HFFc6 (cell line): Measurements from ENCODE around the gene FGF14. TPM values are rescaled to one million over a fixed set of nuclear protein-coding genes. Genes with fewer than 3 reads are reported as not detected.

Experiments
- DNase-seq: peaks from one replicate; pipeline ENCODE4 v3.0.0-alpha.2; 2018
- H3K27ac Mint-ChIP-seq: 2 replicates; pipeline ENCODE4 v1.8.0; 2020; ENCODE audit warnings: mild to moderate bottlenecking, mixed read lengths
- H3K27me3 Mint-ChIP-seq: 2 replicates; pipeline ENCODE4 v1.8.0; 2021; ENCODE audit warnings: mild to moderate bottlenecking, moderate library complexity, mixed read lengths; ENCODE audit not compliant: insufficient read depth
- H3K36me3 Mint-ChIP-seq: 2 replicates; pipeline ENCODE4 v1.8.0; 2021; ENCODE audit warnings: low read depth, mixed read lengths
- H3K4me1 Mint-ChIP-seq: 2 replicates; pipeline ENCODE4 v1.8.0; 2020; ENCODE audit warnings: low read depth, mixed read lengths
- H3K4me3 Mint-ChIP-seq: 2 replicates; pipeline ENCODE4 v1.8.0; 2020; ENCODE audit warnings: mild to moderate bottlenecking, moderate library complexity, mixed read lengths
- H3K9me3 Mint-ChIP-seq: 2 replicates; pipeline ENCODE4 v1.8.0; 2020; ENCODE audit warnings: mild to moderate bottlenecking, mixed read lengths
- total RNA-seq, 6 experiments: library from RNA; stranded (reverse); fragmentation: NEBNext Ultra II Directional; extraction: Animal tissue kit (Norgen Biotek cat#: 25700); gene quantifications; 2 replicates in 1 of 6; 3 replicates in 5 of 6; pipeline ENCODE4 v1.2.3, GENCODE V29; 2021
- TF ChIP-seq, protein P1 (sequence below): fragments of 200-600 bp; sonication (generic); IDR thresholded peaks from 2 replicates; pipeline ENCODE4 v1.5.0; 2021; ENCODE audit warnings: antibody characterized with exemption, mild to moderate bottlenecking

The FGF14 gene
- total RNA-seq, 6 experiments from 2014 or later, result 0.02 to 0.03 TPM; not detected in 4

DNA sequence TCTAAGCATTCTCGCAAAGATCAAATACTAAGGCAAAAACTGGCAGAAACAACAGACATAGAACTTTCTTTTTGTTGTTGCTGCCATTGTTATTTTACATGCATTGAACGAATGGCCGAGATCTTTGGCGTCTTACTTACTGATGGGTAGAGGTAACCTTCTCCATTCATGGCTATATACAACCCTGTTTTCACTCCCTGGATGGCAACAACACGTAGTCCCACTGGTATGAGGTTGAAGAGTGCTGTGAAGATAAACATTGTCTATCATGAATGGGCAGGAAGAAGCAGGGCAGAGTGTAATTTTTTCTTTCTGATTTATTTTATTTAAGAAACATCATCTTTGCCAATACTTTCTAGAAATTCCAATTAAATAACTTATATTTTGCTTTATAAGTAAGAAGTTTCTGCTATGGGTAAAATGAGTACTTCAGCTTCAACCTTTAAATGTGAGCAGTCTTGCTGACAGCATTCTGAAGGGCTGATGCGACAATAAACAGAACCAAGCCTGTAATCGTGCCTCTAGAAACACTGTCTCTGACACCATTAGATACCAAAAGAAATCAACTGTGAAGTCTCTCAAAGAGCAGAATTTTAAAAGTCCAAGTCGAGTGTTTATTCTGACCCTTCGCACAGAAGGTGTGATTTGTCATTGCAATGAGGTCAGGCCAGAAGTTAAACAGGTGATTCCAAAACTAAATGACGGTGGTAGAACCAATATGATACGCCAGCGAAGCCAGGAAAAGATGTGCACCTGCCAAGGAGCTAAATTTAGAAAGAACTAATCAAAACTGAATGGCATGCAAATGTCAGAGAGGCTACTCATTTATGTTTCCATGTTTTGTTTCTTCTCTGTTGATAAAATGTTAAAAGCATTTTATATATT lies 533.0 kb downstream of the FGF14 start:
- H3K4me1 Mint-ChIP-seq, result no peaks in the 10 kb centered on the region
- no peak for DNase-seq
- H3K36me3 Mint-ChIP-seq, result no peaks in the 10 kb centered on the region
- no peak overlapping the region for H3K27ac Mint-ChIP-seq
- no peaks in the 10 kb centered on the region for H3K27me3 Mint-ChIP-seq
- no peaks in the 10 kb centered on the region for H3K9me3 Mint-ChIP-seq
- TF ChIP-seq, protein P1, sequence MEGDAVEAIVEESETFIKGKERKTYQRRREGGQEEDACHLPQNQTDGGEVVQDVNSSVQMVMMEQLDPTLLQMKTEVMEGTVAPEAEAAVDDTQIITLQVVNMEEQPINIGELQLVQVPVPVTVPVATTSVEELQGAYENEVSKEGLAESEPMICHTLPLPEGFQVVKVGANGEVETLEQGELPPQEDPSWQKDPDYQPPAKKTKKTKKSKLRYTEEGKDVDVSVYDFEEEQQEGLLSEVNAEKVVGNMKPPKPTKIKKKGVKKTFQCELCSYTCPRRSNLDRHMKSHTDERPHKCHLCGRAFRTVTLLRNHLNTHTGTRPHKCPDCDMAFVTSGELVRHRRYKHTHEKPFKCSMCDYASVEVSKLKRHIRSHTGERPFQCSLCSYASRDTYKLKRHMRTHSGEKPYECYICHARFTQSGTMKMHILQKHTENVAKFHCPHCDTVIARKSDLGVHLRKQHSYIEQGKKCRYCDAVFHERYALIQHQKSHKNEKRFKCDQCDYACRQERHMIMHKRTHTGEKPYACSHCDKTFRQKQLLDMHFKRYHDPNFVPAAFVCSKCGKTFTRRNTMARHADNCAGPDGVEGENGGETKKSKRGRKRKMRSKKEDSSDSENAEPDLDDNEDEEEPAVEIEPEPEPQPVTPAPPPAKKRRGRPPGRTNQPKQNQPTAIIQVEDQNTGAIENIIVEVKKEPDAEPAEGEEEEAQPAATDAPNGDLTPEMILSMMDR, result no peak
- no peak overlapping the region for H3K4me3 Mint-ChIP-seq

DNA sequence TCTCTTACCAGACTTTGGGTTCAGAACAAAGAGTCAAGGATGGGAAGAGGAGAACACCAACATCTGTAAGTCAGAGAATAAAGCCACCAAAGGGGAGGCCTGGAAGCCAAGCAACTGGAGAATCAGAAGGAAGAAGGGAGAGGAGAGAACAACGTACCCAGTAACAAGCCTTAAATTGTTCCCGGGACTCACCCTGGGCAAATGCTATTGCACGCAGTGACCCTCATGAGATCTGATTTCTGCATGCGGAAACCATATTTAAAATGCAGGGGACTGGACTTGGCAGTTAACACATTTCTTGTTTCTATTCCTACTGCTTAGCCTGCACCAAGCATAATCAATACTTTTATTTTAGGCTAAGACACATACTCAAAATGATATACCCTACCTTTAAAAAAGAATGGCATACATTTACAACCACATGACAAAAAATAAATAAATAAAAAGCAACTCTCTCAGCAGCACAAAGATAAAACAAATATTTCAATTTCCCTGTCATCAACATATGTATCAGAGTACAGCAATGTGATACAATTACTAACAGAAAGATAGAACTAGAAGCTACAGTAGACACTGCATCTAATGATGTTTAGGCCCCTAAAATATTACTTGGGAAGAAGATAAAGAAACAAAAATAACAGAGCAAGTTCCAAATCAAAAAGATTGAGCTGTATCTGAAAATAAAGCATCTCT lies 534.8 kb downstream of the FGF14 start:
- Mint-ChIP-seq H3K9me3 (no peaks in the 10 kb centered on the region), H3K4me1 (no peaks in the 10 kb centered on the region), H3K27ac (no peak overlapping the region), H3K36me3 (no peaks in the 10 kb centered on the region), H3K27me3 (no peaks in the 10 kb centered on the region), H3K4me3 (no peak overlapping the region)
- DNase-seq, result no peak
- TF ChIP-seq, protein P1, result no peak

DNA sequence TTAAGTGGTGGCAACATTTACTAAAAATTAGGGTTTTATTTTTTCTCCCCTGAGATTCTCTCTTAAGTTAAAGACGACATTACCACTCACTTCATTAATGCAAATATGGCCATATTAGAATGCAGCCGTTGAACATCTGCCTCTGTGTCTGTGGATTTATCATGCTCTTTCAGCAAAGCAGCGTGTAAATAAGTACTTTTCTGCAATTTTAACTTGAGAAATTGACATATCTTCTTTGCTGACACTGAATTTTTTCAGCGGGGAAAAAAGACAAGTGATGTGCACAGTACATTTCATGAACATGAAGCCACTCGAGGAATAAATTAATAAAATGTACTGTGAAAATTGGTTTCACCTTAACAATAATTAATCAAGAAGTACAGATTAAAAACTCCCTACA lies 543.0 kb downstream of the FGF14 start:
- no peaks in the 10 kb centered on the region for H3K36me3 Mint-ChIP-seq
- TF ChIP-seq, protein P1, result no peak
- H3K27me3 Mint-ChIP-seq, result no peaks in the 10 kb centered on the region; the same call in 1 of the 2 replicates
- DNase-seq, result no peak
- H3K4me3 Mint-ChIP-seq, result no peak overlapping the region
- no peaks in the 10 kb centered on the region for H3K4me1 Mint-ChIP-seq
- H3K9me3 Mint-ChIP-seq, result no peaks in the 10 kb centered on the region
- H3K27ac Mint-ChIP-seq, result no peak overlapping the region

DNA sequence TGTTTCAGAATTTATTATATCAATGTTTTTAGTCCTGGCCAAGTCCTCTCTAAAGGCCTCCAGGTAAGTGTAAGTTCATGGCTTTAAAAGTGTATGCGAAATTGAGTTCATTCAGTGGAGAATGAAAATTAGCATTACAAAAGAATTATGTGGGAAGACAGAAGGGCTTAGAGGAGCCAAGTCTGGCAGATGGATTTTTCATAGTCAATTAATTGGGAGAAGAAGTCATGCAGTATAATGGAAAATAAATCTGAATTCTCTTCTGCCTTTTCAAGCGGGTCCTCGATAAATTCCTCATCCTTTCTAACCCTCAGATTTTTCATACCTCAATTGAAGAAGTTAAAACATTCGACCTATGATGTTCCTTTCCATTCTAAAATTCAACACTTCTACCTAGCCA lies 555.1 kb downstream of the FGF14 start:
- Mint-ChIP-seq H3K27ac (no peak overlapping the region), H3K36me3 (no peaks in the 10 kb centered on the region), H3K9me3 (no peaks in the 10 kb centered on the region), H3K27me3 (peaks cover 2% of the 10 kb centered on the region; the same call in 1 of the 2 replicates), H3K4me1 (peaks cover 7% of the 10 kb centered on the region; the same call in 1 of the 2 replicates), H3K4me3 (no peak overlapping the region)
- TF ChIP-seq, protein P1, result no peak
- DNase-seq, result no peak

DNA sequence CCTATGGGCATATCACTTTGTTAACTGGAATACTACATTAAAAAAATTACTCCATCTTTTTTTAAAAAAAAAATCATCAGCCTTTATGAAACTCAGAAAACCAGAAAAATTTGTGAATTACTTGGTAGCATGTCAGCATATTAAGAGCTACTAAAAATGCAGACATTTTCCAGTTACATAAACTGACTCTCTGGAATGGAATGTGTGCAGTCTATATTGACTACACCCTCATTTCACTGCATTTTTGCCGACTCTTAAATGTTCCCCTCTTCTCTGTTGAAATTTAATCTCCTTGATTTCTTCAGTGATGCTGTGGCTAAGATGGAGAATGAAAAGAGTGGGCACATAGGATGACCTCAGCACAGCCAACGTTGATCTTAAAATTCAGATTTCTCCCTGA lies 555.6 kb downstream of the FGF14 start:
- peaks cover 2% of the 10 kb centered on the region; the same call in 1 of the 2 replicates for H3K27me3 Mint-ChIP-seq
- no peak for DNase-seq

More for the DNA sequence above, 555.6 kb downstream of the FGF14 start:
- no peaks in the 10 kb centered on the region for H3K36me3 Mint-ChIP-seq
- H3K27ac Mint-ChIP-seq, result no peak overlapping the region
- TF ChIP-seq, protein P1, result no peak
- H3K4me1 Mint-ChIP-seq, result peaks cover 7% of the 10 kb centered on the region; the same call in 1 of the 2 replicates
- H3K9me3 Mint-ChIP-seq, result no peaks in the 10 kb centered on the region
- no peak overlapping the region for H3K4me3 Mint-ChIP-seq
